IPS-18c (cell line): ENCODE measurements around the gene FRS2.

Experiments
- H3K4me3 ChIP-seq: 2 replicates; pipeline ENCODE4 v1.7.0; 2013; ENCODE audit warnings: low read depth, mild to moderate bottlenecking, low read length, moderate library complexity; ENCODE audit not compliant: insufficient read depth
- H3K9me3 ChIP-seq: one replicate; pipeline ENCODE4 v1.6.1; 2013; ENCODE audit warnings: mild to moderate bottlenecking, low read length, moderate library complexity; ENCODE audit not compliant: control insufficient read depth, insufficient read depth

Gene FRS2

DNA sequence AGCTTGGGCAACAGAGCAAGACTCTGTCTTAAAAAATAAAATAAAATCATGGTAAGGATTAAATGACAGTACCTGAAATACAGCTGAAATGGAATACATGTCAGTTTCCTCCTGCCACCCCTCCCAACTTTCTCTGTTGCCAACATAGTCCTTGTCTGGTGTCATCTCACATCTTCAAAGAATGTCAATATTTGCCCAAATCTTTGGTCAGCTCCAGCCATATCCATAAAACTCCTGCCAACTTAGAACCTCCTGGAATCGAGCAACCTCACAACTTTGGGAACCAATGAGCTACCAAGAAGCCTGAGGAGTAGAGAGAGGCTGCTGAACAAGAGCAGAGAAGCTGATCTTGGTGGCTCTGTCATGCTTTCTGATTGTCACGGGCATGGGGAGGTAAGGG, 151.4 kb downstream of the FRS2 start:
- Histone ChIP-seq H3K9me3 (no peaks in the 10 kb centered on the region), H3K4me3 (no peak overlapping the region)

DNA sequence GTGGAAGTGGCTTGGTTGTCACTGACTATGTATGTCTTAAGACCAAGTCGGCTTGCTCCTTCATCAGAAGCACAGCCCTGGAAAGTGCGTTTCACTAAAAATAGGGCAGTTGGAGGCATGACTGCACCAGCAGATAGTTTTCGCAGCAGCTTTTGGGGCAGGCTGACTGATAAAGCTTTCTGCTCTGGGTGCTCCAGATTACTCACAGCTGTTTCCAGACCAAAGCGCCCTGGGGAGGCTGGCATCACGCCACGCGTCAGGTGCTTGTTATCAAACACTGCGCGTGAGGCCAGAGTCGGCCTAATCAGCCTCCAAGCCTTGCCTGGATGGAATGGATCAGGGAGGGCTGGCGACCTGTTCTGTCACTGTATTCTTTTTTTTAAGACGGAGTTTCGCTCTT, 153.8 kb downstream of the FRS2 start:
- no peak overlapping the region for H3K4me3 ChIP-seq
- no peaks in the 10 kb centered on the region for H3K9me3 ChIP-seq

DNA sequence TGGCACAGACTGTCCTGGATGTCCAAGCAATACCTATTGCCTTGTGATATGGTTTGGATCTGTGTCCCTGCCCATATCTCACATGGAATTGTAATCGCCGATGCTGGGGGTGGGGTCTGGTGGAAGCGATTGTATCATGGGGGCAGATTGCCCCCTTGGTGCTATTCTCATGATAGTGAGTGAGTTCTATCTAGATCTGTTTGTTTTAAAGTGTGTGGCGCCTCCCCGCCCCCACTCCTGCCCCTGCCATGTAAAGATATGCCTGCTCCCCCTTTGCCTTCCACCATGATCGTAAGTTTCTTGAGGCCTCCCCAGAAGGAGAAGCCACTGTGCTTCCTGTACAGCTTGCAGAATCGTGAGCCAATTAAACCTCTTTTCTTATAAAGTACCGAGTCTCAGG, 157.3 kb downstream of the FRS2 start:
- Histone ChIP-seq H3K4me3 (no peak overlapping the region), H3K9me3 (no peaks in the 10 kb centered on the region)
